SK-N-SH (cell line): ENCODE measurements around the gene KLHDC7B. TPM values are rescaled to one million over a fixed set of nuclear protein-coding genes. Genes with fewer than 3 reads are reported as not detected.

Source experiments
- CTCF ChIA-PET: fragments of 300-600, 350-600 bp; formaldehyde crosslinking; extraction: SDS; loops from one replicate; lab custom pipeline; 2021; lab: Yijun Ruan, JAX
- POLR2A ChIA-PET: fragments of 350-600 bp; sonication (Branson Sonifier 250); formaldehyde crosslinking; extraction: SDS; loops from one replicate; lab custom pipeline; 2020; ENCODE audit warnings: antibody characterized with exemption, inconsistent platforms; lab: Yijun Ruan, JAX
- DNase-seq: peaks from one replicate; pipeline ENCODE4 v3.0.0; 2012
- H2AFZ ChIP-seq: fragments of 200-600 bp; sonication (generic); 2 replicates; pipeline ENCODE4 v1.8.1; 2016; ENCODE audit warnings: antibody characterized with exemption, mild to moderate bottlenecking, low read depth
- H3F3A ChIP-seq: fragments of 200-600 bp; sonication (generic); replicated peaks from 2 replicates; pipeline ENCODE3; 2016; ENCODE audit warnings: antibody characterized with exemption, mild to moderate bottlenecking; ENCODE audit not compliant: insufficient read depth
- H3K27ac ChIP-seq, 2 experiments: fragments of 200-500 bp in 1 of 2; fragments of 200-600 bp in 1 of 2; sonication (Bioruptor generic) in 1 of 2; sonication (generic), shearing (Covaris generic) in 1 of 2; 2 replicates each; pipeline versions ENCODE4 v1.5.1 to v1.6.1; 2014 to 2016; ENCODE audit warnings: low read depth in 2 of 2, inconsistent platforms in 1 of 2, low read length in 1 of 2, mild to moderate bottlenecking in 1 of 2, mixed read lengths in 1 of 2
- H3K27me3 ChIP-seq: fragments of 200-600 bp; sonication (generic), shearing (Covaris generic); 2 replicates; pipeline ENCODE4 v1.6.1; 2016; ENCODE audit warnings: mixed run types; ENCODE audit not compliant: insufficient read depth
- H3K36me3 ChIP-seq, 2 experiments: fragments of 200-500 bp in 1 of 2; fragments of 200-600 bp in 1 of 2; sonication (Bioruptor generic) in 1 of 2; sonication (generic) in 1 of 2; replicated peaks in 1 of 2; 2 replicates each; pipeline versions ENCODE3 to v1.5.1; 2014 to 2016; ENCODE audit warnings: low read length in 1 of 2, mild to moderate bottlenecking in 1 of 2; ENCODE audit not compliant: insufficient read depth in 2 of 2, control insufficient read depth in 1 of 2
- H3K4me1 ChIP-seq, 2 experiments: fragments of 200-500 bp in 1 of 2; fragments of 200-600 bp in 1 of 2; sonication (Bioruptor generic) in 1 of 2; sonication (generic), shearing (Covaris generic) in 1 of 2; 2 replicates each; pipeline versions ENCODE4 v1.5.1 to v1.6.1; 2014 to 2016; ENCODE audit warnings: low read depth in 1 of 2, low read length in 1 of 2, mixed run types in 1 of 2; ENCODE audit not compliant: insufficient read depth in 2 of 2, control insufficient read depth in 1 of 2
- H3K4me2 ChIP-seq: fragments of 200-600 bp; sonication (generic), shearing (Covaris generic); 2 replicates; pipeline ENCODE4 v1.6.1; 2017; ENCODE audit warnings: mixed run types
- H3K4me3 ChIP-seq, 2 experiments: fragments of 200-500 bp in 1 of 2; fragments of 200-600 bp in 1 of 2; sonication (Bioruptor generic) in 1 of 2; sonication (generic), shearing (Covaris generic) in 1 of 2; 2 replicates each; pipeline versions ENCODE4 v1.5.1 to v1.8.1; 2014 to 2016; ENCODE audit warnings: low read depth in 2 of 2, inconsistent platforms in 1 of 2, low read length in 1 of 2, mild to moderate bottlenecking in 1 of 2, mixed read lengths in 1 of 2, moderate library complexity in 1 of 2
- H3K79me2 ChIP-seq: fragments of 200-600 bp; sonication (generic); 2 replicates; pipeline ENCODE4 v1.8.1; 2017; ENCODE audit warnings: mild to moderate bottlenecking; ENCODE audit not compliant: insufficient read depth
- H3K9ac ChIP-seq: fragments of 200-600 bp; sonication (generic); 2 replicates; pipeline ENCODE4 v1.6.1; 2017; ENCODE audit warnings: mixed run types
- H3K9me2 ChIP-seq: fragments of 200-600 bp; sonication (generic); 2 replicates; pipeline ENCODE4 v1.6.1; 2017; ENCODE audit warnings: mixed run types
- H3K9me3 ChIP-seq: fragments of 200-600 bp; sonication (generic); 2 replicates; pipeline ENCODE4 v1.6.1; 2017; ENCODE audit warnings: mixed run types, mild to moderate bottlenecking, moderate library complexity
- H4K20me1 ChIP-seq: fragments of 200-600 bp; sonication (generic); 2 replicates; pipeline ENCODE4 v1.6.1; 2017; ENCODE audit warnings: mild to moderate bottlenecking, mixed run types; ENCODE audit not compliant: insufficient read depth
- ELF1 ChIP-seq: IDR thresholded peaks from 2 replicates; pipeline ENCODE4 v1.4.0; 2012
- EP300 ChIP-seq, 2 experiments: IDR thresholded peaks; 2 replicates each; pipeline versions ENCODE4 v1.4.0 to v1.6.1; 2012; ENCODE audit warnings: borderline replicate concordance in 1 of 2, low read depth in 1 of 2, low read length in 1 of 2
- FOXM1 ChIP-seq: IDR thresholded peaks from 2 replicates; pipeline ENCODE4 v1.4.0; 2012; ENCODE audit warnings: low read depth, mild to moderate bottlenecking
- GABPA ChIP-seq: IDR thresholded peaks from 2 replicates; pipeline ENCODE4 v1.4.0; 2012; ENCODE audit warnings: low read depth, mild to moderate bottlenecking
- JUND ChIP-seq: IDR thresholded peaks from 2 replicates; pipeline ENCODE4 v1.4.0; 2012
- MEF2A ChIP-seq: IDR thresholded peaks from 2 replicates; pipeline ENCODE4 v1.4.0; 2012; ENCODE audit warnings: low read depth, borderline replicate concordance
- PBX3 ChIP-seq: IDR thresholded peaks from 2 replicates; pipeline ENCODE4; 2012
- POLR2AphosphoS5 ChIP-seq: IDR thresholded peaks from 2 replicates; pipeline ENCODE4 v1.6.1; 2012; ENCODE audit warnings: low read depth, low read length
- SIN3A ChIP-seq: IDR thresholded peaks from 2 replicates; pipeline ENCODE4 v1.6.1; 2012; ENCODE audit warnings: low read depth, mild to moderate bottlenecking, low read length, moderate library complexity, borderline replicate concordance
- TAF1 ChIP-seq: IDR thresholded peaks from 2 replicates; pipeline ENCODE4 v1.6.1; 2012; ENCODE audit warnings: low read depth, mild to moderate bottlenecking, low read length, moderate library complexity, borderline replicate concordance
- TCF12 ChIP-seq: IDR thresholded peaks from 2 replicates; pipeline ENCODE4 v1.4.0; 2012
- USF1 ChIP-seq: IDR thresholded peaks from 2 replicates; pipeline ENCODE4 v1.4.0; 2012; ENCODE audit warnings: low read depth, borderline replicate concordance
- WGBS: methylation state at CpG from one replicate; pipeline ENCODE4 v1.1.6; 2017; ENCODE audit warnings: low lambda C conversion rate; 5-methylcytosine and 5-hydroxymethylcytosine counted together
- polyA plus RNA-seq, 3 experiments: library from polyadenylated mRNA; depleted of rRNA; stranded (reverse); fragments of >200 nt; gene quantifications; 2 replicates each; pipeline ENCODE4 v1.2.3, GENCODE V29; 2012
- TF ChIP-seq, protein P1 (sequence below): fragments of 150-350 bp; IDR thresholded peaks from 2 replicates; pipeline ENCODE4 v1.6.1; 2016; ENCODE audit warnings: mild to moderate bottlenecking, low read depth, low read length
- TF ChIP-seq, protein P2 (sequence below): IDR thresholded peaks from 2 replicates; pipeline ENCODE4 v1.4.0; 2012; ENCODE audit warnings: low read depth

KLHDC7B gene
- polyA plus RNA-seq, 1 of the 3 experiments (the other 2 are of a cell fraction): 0.07 TPM

- no peak overlapping the region for H3K4me2 ChIP-seq
- 94% methylated on average over 22 of the region's 68 CpGs for WGBS
- DNase-seq: peak; percentile 26
- TF ChIP-seq, protein P1, sequence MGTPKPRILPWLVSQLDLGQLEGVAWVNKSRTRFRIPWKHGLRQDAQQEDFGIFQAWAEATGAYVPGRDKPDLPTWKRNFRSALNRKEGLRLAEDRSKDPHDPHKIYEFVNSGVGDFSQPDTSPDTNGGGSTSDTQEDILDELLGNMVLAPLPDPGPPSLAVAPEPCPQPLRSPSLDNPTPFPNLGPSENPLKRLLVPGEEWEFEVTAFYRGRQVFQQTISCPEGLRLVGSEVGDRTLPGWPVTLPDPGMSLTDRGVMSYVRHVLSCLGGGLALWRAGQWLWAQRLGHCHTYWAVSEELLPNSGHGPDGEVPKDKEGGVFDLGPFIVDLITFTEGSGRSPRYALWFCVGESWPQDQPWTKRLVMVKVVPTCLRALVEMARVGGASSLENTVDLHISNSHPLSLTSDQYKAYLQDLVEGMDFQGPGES: no peak
- H3K4me1 ChIP-seq: peaks cover 0 to 9% of the 10 kb centered on the region in 2 experiments; a peak in 1 of 4 replicates
- H4K20me1 ChIP-seq: no peaks in the 10 kb centered on the region
- no peaks in the 10 kb centered on the region for H3K36me3 ChIP-seq
- ChIA-PET POLR2A (no interaction called here), CTCF (interaction anchor here (1.4 to 5.3 kb wide), 3 partner anchors 14 to 23 kb away, joined by 4 to 31 read pairs (median 26); partner anchors contain the start of genes SCO2 and SYCE3)
- no peaks in the 10 kb centered on the region for H3K9me2 ChIP-seq
- H3K9ac ChIP-seq: no peak overlapping the region
- H2AFZ ChIP-seq: no peak overlapping the region
- H3K27me3 ChIP-seq: no peaks in the 10 kb centered on the region
- no peaks in the 10 kb centered on the region for H3F3A ChIP-seq
- no peaks in the 10 kb centered on the region for H3K79me2 ChIP-seq
- H3K27ac ChIP-seq: no peak overlapping the region
- no peaks in the 10 kb centered on the region for H3K9me3 ChIP-seq
- H3K4me3 ChIP-seq: no peak overlapping the region
Measured at GRCh38 chr22:50548921-50549790, 3.5 kb downstream of the KLHDC7B start.

- 74% methylated on average over 8 of the region's 8 CpGs for whole genome bisulfite sequencing
- no peaks in the 10 kb centered on the region for H3K79me2 ChIP-seq
- DNase-seq: no peak
- H2AFZ ChIP-seq: no peak overlapping the region
- no peaks in the 10 kb centered on the region for H4K20me1 ChIP-seq
- ChIA-PET POLR2A (no interaction called here), CTCF (interaction anchor here (1.1 to 5.3 kb wide), 4 partner anchors 9 to 71 kb away, joined by 3 to 26 read pairs (median 8); partner anchors contain the start of genes SCO2 and SYCE3)
- no peak overlapping the region for H3K9ac ChIP-seq
- no peak for TF ChIP-seq FOXM1
- no peak for TF ChIP-seq POLR2AphosphoS5
- no peak for TF ChIP-seq MEF2A
- TF ChIP-seq, protein P1: no peak
- TF ChIP-seq PBX3: no peak
- TF ChIP-seq TCF12: no peak
- TF ChIP-seq EP300 (IDR thresholded peaks at IDR 0.05; ENCODE audit: borderline replicate concordance in 1 of 2, low read depth in 1 of 2, low read length in 1 of 2): no peak
- TF ChIP-seq ELF1: no peak
- TF ChIP-seq SIN3A: no peak
- no peak for TF ChIP-seq GABPA
- no peak for TF ChIP-seq JUND
- TF ChIP-seq TAF1: no peak
- TF ChIP-seq, protein P2, sequence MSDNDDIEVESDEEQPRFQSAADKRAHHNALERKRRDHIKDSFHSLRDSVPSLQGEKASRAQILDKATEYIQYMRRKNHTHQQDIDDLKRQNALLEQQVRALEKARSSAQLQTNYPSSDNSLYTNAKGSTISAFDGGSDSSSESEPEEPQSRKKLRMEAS: no peak
- TF ChIP-seq USF1: no peak
- no peak overlapping the region for H3K4me2 ChIP-seq
- H3K4me1 ChIP-seq: peaks cover 0 to 7% of the 10 kb centered on the region in 2 experiments; a peak in 1 of 4 replicates
- H3K27me3 ChIP-seq: no peaks in the 10 kb centered on the region
- no peaks in the 10 kb centered on the region for H3K9me2 ChIP-seq
- H3K9me3 ChIP-seq: no peaks in the 10 kb centered on the region
- H3K36me3 ChIP-seq: no peaks in the 10 kb centered on the region
- H3F3A ChIP-seq: no peaks in the 10 kb centered on the region
- no peak overlapping the region for H3K27ac ChIP-seq
- no peak overlapping the region for H3K4me3 ChIP-seq
Measured at GRCh38 chr22:50550395-50550794, 4.7 kb downstream of the KLHDC7B start.
